WTC11 (cell line): ENCODE measurements around the gene SEC22A.

Experiments used
- ARID4B ChIP-seq: sonication (generic); formaldehyde crosslinking; IDR thresholded peaks from 2 replicates; pipeline ENCODE4 v1.8.0; 2023; ENCODE audit warnings: missing genetic modification reagents, mild to moderate bottlenecking, borderline replicate concordance
- ATF2 ChIP-seq: sonication (generic); formaldehyde crosslinking; IDR thresholded peaks from 2 replicates; pipeline ENCODE4 v1.8.1; 2022; ENCODE audit warnings: low read depth, missing genetic modification reagents, borderline replicate concordance
- CREB1 ChIP-seq: sonication (generic); formaldehyde crosslinking; IDR thresholded peaks from 2 replicates; pipeline ENCODE4 v1.8.0; 2023; ENCODE audit warnings: mild to moderate bottlenecking, missing genetic modification reagents
- CREM ChIP-seq: sonication (generic); formaldehyde crosslinking; IDR thresholded peaks from 2 replicates; pipeline ENCODE4 v1.8.1; 2022; ENCODE audit warnings: mild to moderate bottlenecking, missing genetic modification reagents, moderate library complexity
- CTCF ChIP-seq: fragments of 200-600 bp; IDR thresholded peaks from 2 replicates; pipeline ENCODE4 v1.8.0; 2022; ENCODE audit warnings: antibody characterized with exemption
- ETV6 ChIP-seq: sonication (generic); formaldehyde crosslinking; IDR thresholded peaks from 2 replicates; pipeline ENCODE4 v1.8.1; 2022; ENCODE audit warnings: mild to moderate bottlenecking, missing genetic modification reagents
- IRF1 ChIP-seq: sonication (generic); formaldehyde crosslinking; IDR thresholded peaks from 2 replicates; pipeline ENCODE4 v1.8.0; 2023; ENCODE audit warnings: missing genetic modification reagents
- JUN ChIP-seq: sonication (generic); formaldehyde crosslinking; IDR thresholded peaks from 2 replicates; pipeline ENCODE4 v1.8.0; 2023; ENCODE audit warnings: mild to moderate bottlenecking, missing genetic modification reagents
- MAX ChIP-seq: sonication (generic); formaldehyde crosslinking; IDR thresholded peaks from 2 replicates; pipeline ENCODE4 v1.8.0; 2022; ENCODE audit warnings: mild to moderate bottlenecking, missing genetic modification reagents
- NR2C2 ChIP-seq: sonication (generic); formaldehyde crosslinking; IDR thresholded peaks from 2 replicates; pipeline ENCODE4 v1.8.0; 2022; ENCODE audit warnings: mild to moderate bottlenecking, missing genetic modification reagents
- RORB ChIP-seq: fragments of 250-450 bp; sonication (Bioruptor Pico); IDR thresholded peaks from 2 replicates; pipeline ENCODE4 v1.9.0; 2021; ENCODE audit warnings: mild to moderate bottlenecking
- SMAD3 ChIP-seq: sonication (generic); formaldehyde crosslinking; IDR thresholded peaks from 2 replicates; pipeline ENCODE4 v1.8.0; 2022; ENCODE audit warnings: missing genetic modification reagents, mild to moderate bottlenecking, borderline replicate concordance
- USF1 ChIP-seq: sonication (generic); formaldehyde crosslinking; IDR thresholded peaks from 2 replicates; pipeline ENCODE4 v1.8.0; 2022; ENCODE audit warnings: mild to moderate bottlenecking, missing genetic modification reagents
- ZBTB21 ChIP-seq: sonication (generic); formaldehyde crosslinking; IDR thresholded peaks from 2 replicates; pipeline ENCODE4 v1.8.1; 2023; ENCODE audit warnings: mild to moderate bottlenecking, missing genetic modification reagents, borderline replicate concordance

GRCh38 chr3:123152687-123153086 is 49.1 kb upstream of the SEC22A start:
- TF ChIP-seq ARID4B (CRISPR knock-in tag) = no peak
- no peak for TF ChIP-seq CTCF
- TF ChIP-seq IRF1 (CRISPR knock-in tag) = no peak
- no peak for TF ChIP-seq MAX
- no peak for TF ChIP-seq ETV6
- TF ChIP-seq JUN (CRISPR knock-in tag) = no peak
- TF ChIP-seq USF1 (CRISPR knock-in tag) = no peak
- no peak for TF ChIP-seq CREB1 (CRISPR knock-in tag)
- TF ChIP-seq CREM (CRISPR knock-in tag) = no peak
- TF ChIP-seq SMAD3 (CRISPR knock-in tag) = no peak
- TF ChIP-seq ZBTB21 = no peak
- no peak for TF ChIP-seq ATF2 (CRISPR knock-in tag)
- TF ChIP-seq RORB (CRISPR knock-in tag) = no peak
- TF ChIP-seq NR2C2 (CRISPR knock-in tag) = no peak
